ENCODE results near the gene TRIM63. TPM values are rescaled to one million over a fixed set of nuclear protein-coding genes. Genes with fewer than 3 reads are reported as not detected.
A peak's percentile ranks its signal among the peaks of the same experiment; 100 is the strongest.

The TRIM63 gene
- total and polyA plus RNA-seq, 2 donors (not counting 3 experiments of a cell fraction or from before 2014, with no cell fraction given), result not detected

DNA sequence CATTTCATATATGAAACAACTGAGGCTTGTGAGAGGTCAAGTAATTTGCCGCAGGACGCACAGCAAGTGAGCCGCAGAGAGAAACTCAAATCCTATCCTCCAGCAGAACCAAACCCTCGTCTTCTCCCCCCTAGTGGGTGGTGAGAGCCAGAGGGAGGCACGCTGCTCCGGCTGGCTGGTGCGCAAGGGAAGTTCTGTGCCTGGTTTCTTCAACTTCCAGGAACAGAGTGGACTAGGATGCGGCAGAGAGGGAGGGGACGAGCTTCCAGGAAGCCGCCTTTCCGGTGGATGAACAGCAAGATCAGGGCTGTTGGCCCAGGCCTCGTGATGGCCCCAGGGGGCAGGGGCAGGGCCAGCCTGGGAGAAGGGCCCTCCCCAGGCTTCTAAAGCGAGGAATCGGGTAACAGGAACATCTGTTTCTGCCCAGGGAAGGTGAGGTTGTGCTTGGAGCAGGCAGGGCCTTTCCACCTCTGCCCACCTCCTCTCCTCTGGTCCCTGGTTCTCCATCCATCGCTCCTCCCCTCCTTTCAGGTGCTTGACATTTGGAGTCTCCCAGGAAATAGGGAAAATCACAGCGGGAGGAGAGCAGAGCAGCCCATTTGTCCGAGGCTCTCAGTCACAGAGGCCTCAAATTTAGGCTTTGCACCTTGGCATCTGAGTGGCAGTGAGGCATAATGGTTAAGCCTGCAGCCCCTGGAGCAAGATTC, 27.4 kb upstream of the TRIM63 start:
- no peak for TF ChIP-seq GATA2 (IDR thresholded peaks at IDR 0.05; ENCODE audit: insufficient read depth, insufficient read length, low read depth, low read length)
- TF ChIP-seq MYC (IDR thresholded peaks at IDR 0.05; ENCODE audit: low read depth, low read length), result no peak
- no peak for TF ChIP-seq EZH2 (IDR thresholded peaks at IDR 0.05; ENCODE audit: borderline replicate concordance, low read depth, low read length, severe bottlenecking)
- TF ChIP-seq, protein P1, sequence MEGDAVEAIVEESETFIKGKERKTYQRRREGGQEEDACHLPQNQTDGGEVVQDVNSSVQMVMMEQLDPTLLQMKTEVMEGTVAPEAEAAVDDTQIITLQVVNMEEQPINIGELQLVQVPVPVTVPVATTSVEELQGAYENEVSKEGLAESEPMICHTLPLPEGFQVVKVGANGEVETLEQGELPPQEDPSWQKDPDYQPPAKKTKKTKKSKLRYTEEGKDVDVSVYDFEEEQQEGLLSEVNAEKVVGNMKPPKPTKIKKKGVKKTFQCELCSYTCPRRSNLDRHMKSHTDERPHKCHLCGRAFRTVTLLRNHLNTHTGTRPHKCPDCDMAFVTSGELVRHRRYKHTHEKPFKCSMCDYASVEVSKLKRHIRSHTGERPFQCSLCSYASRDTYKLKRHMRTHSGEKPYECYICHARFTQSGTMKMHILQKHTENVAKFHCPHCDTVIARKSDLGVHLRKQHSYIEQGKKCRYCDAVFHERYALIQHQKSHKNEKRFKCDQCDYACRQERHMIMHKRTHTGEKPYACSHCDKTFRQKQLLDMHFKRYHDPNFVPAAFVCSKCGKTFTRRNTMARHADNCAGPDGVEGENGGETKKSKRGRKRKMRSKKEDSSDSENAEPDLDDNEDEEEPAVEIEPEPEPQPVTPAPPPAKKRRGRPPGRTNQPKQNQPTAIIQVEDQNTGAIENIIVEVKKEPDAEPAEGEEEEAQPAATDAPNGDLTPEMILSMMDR (IDR thresholded peaks at IDR 0.05; ENCODE audit: extremely low read depth in 1 of 2, insufficient read depth in 1 of 2, low read depth in 1 of 2, low read length in 2 of 2), result no peak
- no peak for TF ChIP-seq POLR2A (IDR thresholded peaks at IDR 0.05; ENCODE audit: low read depth, low read length)
- TF ChIP-seq POLR2AphosphoS5 (IDR thresholded peaks at IDR 0.05; ENCODE audit: insufficient read depth, low read depth, low read length), result no peak
- TF ChIP-seq FOS (IDR thresholded peaks at IDR 0.05; ENCODE audit: borderline replicate concordance, insufficient read depth, low read length), result no peak
- TF ChIP-seq MAX (IDR thresholded peaks at IDR 0.05; ENCODE audit: insufficient read depth, insufficient read length), result no peak
- TF ChIP-seq JUN (IDR thresholded peaks at IDR 0.05; ENCODE audit: borderline replicate concordance, insufficient read depth, insufficient read length, low read depth), result no peak
- Histone ChIP-seq H3K79me2 (ENCODE audit: control insufficient read depth, insufficient read depth, low read length) (no peaks in the 10 kb centered on the region), H3K4me1 (ENCODE audit: control insufficient read depth, extremely low read depth, insufficient read depth, low read length) (peaks cover 13% of the 10 kb centered on the region), H3K9me1 (replicated peaks; ENCODE audit: control insufficient read depth, extremely low read depth, insufficient read depth, low read length) (no peaks in the 10 kb centered on the region), H4K20me1 (replicated peaks; ENCODE audit: control insufficient read depth, extremely low read depth, insufficient read depth, low read length) (no peaks in the 10 kb centered on the region), H3K27me3 (ENCODE audit: control insufficient read depth in 2 of 2, insufficient read depth in 2 of 2, low read length in 2 of 2) (peaks cover 0 to 8% of the 10 kb centered on the region in 2 experiments), H2AFZ (ENCODE audit: low read depth, low read length) (peak overlapping the region; percentile 69), H3K36me3 (ENCODE audit: control insufficient read depth in 2 of 2, extremely low read depth in 1 of 2, insufficient read depth in 2 of 2, low read length in 2 of 2) (no peaks in the 10 kb centered on the region), H3K27ac (ENCODE audit: insufficient read depth, low read depth, low read length) (no peak overlapping the region), H3K4me2 (ENCODE audit: insufficient read depth, low read length) (no peak overlapping the region), H3K9me3 (replicated peaks; ENCODE audit: control insufficient read depth, insufficient read depth, low read length) (no peaks in the 10 kb centered on the region), H3K9ac (replicated peaks; ENCODE audit: extremely low read depth, insufficient read depth, low read length) (no peak overlapping the region), H3K4me3 (replicated peaks in 1 of 3; ENCODE audit: insufficient read depth in 1 of 3, low read depth in 1 of 3, low read length in 3 of 3) (no peak overlapping the region)
- no TSS peak for BruUV-seq (replicated peaks)
- FAIRE-seq, result peak; percentile 12
- dilution Hi-C loops (cut with MboI; ENCODE audit: extremely low pct_ligation_motif_present, low sequenced_read_pairs) (no loop called here), intact Hi-C loops (cut with micrococcal nuclease) (no loop called here)
- no peak for DNase-seq (ENCODE audit: low read depth, low spot score)
- ChIA-PET CTCF (interaction anchor here (1.1 kb wide), 1 partner anchor 59 kb away, joined by 3 read pairs; no protein-coding TSS in a partner anchor), POLR2A (no interaction called here)
